Stimulated activated CD8-positive, alpha-beta memory T cell treated with anti-CD3 and anti-CD28 coated beads, Interleukin-4, amount 100 ng/mL, for 48 hours (primary cell): ENCODE measurements around the gene KIF25.
"Not testable (repeated sequence)": the region's sequence is repeated elsewhere in the genome, so short reads cannot be mapped to it uniquely, and the experiment has no call there.

ENCODE experiments used
- DNase-seq: peaks from one replicate; pipeline ENCODE4 v3.0.0-alpha.2; 2020

KIF25 gene

DNA sequence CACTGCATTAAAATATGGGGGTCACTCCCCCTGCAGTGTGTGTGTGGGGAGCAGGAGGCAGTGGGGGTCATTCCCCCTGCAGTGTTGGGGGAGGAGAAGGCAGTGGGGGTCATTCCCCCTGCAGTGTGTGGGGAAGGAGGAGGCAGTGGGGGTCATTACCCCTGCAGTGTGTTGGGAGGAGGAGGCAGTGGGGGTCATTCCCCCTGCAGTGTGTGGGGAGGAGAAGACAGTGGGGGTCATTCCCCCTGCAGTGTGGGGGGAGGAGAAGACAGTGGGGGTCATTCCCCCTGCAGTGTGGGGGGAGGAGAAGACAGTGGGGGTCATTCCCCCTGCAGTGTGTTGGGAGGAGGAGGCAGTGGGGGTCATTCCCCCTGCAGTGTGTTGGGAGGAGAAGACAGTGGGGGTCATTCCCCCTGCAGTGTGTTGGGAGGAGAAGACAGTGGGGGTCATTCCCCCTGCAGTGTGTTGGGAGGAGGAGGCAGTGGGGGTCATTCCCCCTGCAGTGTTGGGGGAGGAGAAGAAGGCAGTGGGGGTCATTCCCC, 21.3 kb upstream of the KIF25 start:
- not testable (repeated sequence) for DNase-seq

DNA sequence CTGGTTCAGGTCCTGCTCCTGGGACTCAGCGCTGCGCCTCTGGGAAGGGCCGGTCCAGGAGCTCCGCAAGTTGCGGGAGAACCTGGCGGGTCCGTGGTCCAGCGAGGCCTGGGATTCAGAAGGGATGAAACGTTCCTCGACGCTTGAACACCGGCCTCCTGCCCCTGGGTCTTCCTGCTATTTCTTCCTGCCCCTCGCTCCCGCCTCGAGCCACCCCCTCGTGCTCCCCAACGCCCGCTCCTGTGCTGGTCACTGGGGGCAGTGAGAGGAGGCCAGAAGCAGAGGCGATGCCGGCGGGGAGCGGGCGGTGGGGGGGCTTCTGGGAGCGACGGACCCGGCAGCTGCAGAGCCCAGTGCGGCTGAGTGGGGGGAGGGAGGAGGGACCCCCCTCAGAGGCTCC, 20.8 kb upstream of the KIF25 start:
- DNase-seq = no peak

DNA sequence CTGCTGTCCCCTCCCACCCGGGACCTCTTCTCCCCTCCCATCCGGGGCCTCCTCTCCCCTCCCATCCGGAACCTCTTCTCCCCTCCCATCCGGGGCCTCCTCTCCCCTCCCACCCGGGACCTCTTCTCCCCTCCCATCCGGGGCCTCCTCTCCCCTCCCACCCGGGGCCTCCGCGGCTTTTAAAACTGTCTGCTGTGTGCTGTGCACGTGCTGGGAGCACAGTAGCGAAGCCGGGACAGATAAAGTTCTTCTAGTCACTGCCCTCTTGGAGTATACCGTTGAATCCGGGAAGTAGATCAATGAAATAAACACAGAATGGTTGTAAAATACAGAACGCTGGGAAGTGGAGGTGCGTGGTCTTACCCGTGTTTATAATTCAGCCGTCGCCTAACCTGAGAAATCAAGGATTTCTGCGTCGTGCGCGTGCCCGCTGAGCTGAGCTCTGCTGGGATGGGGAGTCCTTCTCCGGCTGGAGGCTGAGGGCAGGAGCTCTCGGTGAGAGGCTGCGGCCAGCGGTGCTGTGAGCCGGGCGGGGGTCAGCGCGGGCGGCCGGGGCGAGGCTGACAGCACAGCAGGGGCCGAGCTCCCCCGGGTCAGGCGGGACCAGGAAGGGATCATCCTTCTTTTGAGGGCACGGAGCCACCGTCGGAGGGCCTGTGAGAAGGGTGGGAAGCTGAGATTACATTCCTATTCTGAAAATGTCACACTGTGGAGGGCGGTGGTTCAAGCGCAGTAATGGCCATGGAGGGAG, 19.6 kb upstream of the KIF25 start:
- no peak for DNase-seq

DNA sequence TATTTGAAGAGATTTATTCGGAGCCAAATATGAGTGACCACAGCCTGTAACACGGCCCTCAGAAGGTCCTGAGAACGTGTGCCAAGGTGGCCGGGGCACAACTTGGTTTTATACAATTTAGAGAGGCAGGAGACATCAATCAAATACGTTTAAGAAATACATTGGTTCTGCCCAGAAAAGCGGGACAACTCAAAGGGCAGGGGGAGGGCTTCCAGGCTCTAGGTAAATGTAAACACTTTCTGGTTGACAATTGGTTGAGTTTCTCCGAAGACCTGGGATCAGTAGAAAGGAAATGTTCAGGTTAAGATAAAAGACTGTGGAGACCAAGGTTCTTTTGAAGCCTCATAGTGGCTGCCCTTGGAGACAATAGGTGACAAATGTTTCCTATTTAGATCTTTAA, 18.9 kb upstream of the KIF25 start:
- no peak for DNase-seq

DNA sequence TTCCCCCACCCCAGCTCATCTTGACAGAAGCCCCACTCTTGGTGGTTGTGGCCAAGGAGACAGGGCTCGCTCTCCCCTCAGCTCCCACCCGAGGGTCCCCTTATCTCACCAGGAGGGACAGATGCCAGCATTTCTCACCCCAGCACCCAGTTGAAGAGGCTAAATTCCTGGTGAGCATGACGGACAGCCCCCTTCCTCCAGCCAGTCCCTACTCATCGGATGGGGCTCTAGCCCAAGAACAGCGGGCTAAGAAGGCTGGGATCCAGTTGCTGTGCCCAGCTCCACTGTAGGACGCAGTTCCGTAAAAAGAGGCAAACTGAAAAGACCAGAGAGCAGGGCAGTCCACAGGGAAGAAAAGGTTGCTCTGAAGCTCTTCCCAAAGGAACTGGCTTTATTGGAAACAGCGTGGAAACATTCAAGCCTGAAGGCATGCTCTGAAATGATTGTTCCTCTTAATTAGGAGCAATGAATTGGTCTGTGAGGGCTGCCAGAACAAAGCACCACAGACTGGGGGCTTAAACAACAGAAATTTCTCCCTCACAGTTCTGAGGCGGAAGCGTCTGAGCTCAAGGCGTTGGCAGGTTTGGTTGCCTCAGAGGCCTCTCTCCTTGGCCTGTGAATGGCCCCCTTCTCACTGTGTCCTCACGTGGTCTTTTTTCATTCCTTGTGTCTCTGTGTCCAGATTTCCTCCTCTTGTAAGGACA, 17.9 kb upstream of the KIF25 start:
- no peak for DNase-seq

DNA sequence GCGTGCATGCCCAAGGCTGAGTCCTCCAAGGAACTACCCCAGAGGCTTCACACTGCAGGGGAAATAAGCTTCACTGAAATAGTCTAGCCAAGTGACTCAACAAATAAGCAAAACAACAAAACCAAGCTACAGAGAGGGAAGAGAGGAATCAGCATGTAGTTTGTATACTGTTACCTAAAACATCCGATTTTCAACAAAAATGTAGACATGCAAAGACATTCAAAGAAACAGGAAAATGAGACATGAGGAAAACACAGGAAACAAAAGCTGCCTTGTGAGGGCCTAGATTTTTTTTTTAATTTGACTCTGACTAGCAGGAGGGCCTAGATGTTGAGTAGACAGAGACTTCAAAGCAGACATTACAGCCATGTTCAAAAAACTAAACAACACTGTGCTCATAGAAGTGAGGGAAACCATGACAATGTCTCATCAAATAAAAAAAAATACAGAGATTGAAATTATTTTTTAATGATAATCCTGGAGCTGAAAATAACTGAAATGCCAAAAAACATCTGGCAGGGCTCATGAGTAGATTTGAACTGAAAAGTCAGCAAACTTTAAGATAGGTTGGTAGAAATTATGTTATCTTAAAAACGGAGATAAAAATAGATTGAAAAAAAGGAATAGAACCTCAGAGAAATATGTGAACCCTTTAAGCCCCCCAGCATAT, 16.4 kb upstream of the KIF25 start:
- no peak for DNase-seq

DNA sequence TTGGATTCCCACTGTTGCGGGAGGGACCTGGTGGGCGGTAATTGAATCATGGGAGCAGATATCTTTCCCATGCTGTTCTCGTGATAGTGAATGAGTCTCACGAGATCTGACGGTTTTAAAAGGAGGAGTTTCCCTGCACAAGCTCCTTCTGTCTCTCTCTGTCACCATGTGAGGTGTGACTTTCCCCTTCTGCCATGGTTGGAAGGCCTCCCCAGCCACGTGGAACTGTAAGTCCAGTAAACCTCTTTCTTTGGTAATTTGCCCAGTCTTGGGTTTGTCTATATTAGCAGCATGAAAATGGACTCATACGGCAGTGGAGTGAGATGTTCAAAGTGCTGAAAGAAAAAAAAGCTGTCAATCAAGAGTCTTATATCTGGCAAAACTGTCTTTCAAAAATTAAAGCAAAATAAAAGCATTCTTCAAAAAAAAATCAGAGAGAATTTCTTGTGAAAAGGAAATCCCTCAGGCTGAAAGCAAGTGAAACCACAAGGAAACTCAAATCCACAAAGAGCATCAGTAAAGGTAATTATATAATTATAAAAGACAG, 15.5 kb upstream of the KIF25 start:
- DNase-seq = no peak

DNA sequence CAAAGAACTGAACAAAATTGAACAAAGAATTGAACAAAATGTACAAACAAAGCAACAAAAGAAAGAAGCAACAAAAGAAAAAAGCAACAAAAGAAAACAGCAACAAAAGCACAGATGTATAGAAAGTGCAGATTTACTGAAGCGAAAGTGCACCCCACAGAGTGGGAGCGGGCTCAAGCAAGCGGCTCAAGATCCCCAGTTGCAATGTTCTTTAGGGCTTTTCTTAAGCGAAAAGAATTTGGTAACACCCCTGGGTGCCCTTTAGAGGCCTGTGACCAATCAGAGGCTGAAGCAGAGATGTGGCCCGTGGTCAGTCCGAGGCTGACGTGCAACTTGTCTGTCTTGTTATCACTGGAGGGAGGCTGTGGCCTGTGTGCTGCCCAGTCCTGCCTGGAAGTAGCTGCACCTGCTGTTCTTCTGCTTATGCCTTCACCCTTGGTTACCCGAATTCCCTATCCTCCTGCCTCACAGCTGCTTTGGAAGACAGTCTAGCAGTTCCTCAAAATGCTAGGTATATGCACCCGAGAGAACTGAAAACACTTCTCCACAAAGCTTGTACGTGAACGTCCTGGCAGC, 13.2 kb upstream of the KIF25 start:
- DNase-seq = no peak

DNA sequence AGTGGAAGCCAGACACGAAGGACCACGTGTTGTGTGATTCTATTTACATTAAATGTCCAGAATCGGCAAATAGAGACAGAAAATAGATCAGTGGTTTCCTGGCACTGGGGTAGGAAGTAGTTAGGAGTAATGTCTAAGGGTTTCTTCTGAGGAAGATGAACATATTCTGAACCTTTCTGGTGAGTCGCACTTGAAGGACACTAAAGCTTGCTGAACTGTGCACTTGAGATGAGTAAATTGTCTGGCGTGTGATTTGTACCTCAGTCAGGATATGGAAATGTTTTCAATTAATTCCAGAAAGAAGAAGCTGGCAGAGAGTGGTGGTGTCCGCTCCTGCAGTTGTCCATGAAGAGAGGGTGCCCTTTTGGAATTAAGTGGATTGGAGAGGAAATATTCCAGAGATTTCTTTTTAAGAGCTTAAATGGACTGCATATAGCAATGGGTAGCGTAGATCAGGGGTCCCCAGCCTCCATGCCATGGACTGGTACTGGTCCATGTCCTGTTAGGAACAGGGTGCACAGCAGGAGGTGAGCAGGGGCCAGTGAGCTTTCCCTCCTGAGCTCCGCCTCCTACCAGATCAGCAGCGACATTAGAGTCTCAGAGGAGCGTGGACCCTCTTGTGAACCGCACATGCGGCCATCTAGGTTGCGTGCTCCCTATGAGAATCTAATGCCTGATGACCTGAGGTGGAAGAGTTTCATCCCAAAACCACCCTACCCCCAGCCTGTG, 12.4 kb upstream of the KIF25 start:
- DNase-seq = no peak

DNA sequence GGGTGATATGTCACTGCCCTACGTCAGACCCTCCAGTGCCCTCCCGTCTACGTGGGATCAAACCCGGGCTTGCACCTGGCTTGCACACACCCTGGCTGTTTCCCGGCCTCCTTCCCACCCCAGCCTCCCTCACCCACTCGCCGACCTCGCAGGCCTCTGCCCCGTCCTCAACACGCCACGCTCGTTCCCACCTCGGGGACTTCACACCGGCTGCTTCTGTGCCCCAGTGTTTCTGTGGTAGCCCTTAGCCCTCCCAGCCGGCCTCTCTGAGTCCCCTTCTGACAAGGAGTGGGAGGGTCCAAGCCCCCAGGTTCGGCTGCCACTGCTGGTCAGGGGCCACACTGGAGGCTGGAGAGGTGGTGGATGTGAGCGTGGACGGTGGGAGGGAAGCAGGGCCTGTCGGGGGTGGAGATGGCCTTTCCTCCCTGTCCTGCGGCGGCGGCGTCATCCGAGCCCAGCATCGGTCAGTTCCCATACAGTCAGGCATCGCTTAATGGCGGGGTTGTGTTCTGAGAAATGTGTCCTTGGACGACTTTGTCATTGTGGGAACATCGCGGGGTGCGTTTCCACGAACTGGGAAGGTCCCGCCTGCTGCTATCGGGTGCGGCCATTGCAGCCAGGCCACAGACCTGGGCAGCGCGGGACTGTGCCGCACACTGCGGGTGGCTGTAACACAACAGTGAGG, 11.4 kb upstream of the KIF25 start:
- no peak for DNase-seq

DNA sequence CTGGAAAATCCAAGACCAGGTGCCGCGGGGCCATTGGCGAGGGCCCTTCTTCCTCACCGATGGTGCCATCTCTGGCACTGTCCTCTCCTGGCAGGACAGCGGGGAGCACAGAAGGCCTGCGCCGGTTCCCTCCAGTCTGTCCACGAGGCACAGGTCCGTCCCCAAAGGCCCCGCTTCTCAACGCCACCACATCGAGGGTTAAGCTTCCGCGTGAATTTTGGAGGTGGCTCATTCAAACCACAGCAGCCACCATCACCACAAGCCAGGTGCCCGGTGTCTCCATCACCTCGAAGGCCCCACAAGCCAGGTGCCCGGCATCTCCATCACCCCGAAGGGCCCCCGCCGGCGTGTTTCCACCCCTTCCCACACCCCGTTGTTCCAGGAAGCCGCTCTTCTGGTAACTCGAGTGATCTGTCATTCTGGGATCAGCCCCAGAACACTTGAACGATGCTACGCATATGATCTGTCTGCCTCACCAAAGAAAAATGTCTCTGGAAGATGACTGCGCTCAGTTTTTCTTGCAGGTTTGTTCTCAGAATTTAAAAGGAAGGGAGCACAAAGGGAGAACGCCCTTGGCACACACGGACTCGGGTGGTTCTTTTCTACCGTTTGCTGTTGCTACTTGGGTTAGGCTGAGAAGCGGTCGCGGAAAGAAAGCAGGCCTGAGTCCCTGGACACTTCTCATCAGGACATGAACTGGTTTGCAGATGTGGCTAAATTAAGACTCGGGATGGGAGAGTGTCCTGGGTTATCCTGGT, 9.9 kb upstream of the KIF25 start:
- no peak for DNase-seq

DNA sequence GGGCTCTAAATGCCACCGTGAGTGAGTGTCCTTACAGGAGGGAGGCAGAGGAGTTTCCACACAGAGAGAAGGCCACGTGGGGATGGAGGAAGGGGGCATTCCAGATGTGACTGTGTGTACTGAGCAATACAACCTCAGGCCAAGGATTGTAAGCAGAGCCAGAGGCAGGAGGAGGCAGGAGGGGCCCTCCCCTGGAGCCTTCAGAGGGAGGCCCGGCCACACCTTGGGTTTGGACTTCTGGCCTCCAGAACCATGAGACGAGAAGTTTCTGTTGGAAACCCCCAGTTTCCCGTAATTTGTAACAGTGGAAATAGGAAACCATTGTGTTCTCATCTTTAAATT, 9.3 kb upstream of the KIF25 start:
- no peak for DNase-seq

DNA sequence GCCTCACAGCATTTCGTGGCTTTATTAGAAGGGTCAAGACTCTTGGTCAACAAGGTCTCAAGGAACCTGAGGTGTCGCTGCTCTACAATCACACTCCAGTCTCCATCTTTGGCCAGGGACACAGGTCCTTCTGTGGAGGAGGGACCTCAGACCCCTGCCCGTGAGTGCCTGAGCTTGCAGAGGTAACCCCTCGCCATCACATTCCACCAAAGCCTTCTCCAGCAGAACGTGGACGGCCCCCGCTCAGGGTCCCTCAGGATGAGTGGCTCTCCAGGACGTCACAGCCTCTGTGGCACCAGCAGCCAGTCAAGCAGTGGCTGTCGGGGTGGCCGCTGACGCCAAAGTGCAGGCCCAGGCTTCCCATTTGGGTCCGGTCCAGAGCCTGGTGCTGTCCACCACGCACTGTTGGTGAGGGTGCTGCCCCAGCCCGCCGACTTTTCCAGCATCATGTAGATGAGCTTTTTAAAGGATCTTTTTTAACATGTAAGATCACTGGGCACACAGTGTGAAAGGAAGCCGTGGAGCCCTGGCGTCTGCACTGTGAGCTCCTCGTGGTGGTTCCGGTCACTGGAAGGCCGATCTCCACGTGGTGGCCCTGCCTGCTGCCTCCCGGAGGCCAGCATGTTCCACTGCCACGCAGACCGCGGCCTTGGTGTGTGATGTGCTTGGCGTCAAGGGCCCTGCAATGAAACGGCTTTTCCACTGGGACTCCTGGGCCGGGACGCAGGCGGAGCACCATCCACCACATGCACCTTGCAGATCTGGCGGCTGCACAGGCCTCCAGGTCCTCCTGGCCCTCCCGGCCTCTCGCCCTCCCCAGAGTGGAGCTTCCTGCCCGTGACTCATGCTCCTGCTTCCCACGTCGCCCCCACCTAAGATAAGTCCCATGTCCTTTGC, 8.3 kb upstream of the KIF25 start:
- DNase-seq = no peak

DNA sequence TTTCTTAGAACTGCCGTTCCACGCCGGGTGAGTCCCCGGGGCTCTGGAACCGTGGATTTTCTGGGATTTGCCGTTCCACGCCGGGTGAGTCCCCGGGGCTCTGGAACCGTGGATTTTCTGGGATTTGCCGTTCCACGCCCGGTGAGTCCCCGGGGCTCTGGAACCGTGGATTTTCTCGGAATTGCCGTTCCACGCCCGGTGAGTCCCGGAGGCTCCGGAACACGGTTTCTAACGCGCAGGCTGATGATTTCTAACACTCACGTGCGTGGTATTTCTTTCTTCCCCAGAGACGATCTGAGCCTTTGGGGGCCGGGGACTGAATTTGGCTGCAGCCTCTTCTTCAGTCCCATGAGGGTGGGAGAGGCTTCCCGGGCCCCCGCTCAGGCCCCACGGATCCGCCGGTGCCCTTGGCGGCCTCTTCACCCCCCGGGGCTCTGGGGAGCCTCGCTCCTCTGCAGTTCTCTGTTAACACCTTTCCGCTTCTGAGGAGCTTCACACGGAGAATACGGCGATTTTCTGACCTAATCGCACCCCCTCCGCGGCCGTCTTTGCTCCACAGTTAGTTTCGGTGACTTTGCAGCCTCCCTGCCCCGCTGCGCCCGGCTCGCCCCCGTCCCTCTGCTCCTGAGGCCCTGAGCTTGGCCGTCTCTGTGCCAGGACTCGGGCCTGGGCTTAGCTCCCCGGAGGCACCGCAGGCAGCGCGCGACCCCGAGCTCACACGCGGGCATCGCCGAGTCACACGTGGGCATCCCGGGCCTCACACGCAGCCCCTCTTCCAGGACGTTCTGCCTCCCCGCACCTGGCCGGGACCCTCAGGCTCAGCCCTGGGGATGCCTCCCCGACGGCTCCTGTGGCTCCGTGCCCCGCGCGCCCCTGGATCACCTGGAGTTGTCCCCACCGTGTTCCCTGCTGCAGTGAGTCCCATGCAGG, 7.2 kb upstream of the KIF25 start:
- no peak for DNase-seq

DNA sequence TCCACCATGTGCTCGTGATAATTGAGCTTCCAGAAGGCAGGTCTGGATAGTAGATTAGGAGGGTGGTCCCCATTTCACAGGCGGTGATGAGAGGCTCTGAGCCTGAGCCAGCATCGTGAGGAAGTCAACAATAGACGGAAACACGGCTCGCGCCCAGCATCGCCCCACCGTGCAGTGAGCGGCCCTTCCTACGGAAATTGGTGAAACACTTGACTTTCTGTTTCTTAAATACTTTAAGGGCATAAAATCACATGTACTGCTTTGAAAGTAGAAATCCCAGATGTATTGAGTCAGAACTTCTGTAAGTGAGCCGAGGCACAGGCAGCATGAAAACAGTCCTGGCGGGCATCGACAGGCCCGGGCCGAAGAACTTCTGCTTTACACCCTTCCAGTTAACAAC, 4.3 kb upstream of the KIF25 start:
- no peak for DNase-seq

DNA sequence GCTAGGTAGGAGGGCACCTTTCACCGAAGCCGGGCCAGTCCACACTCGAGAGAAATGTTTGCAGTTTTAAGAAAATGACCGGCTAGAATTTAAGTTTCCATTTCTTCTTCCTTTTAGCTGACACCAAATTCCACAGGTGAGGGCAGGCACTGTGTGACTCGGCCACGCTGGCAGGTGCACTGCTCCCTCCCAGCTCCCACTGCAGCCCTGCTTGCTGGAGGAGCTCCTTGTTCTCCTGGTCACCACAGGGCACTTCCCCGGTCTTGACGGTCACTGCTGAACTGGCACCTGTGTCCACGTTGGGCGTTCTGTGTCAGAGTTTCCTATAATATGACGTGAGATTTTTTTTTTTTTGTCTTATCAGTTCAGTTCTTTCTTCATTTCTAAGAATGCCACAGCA, 3.6 kb upstream of the KIF25 start:
- DNase-seq = no peak

DNA sequence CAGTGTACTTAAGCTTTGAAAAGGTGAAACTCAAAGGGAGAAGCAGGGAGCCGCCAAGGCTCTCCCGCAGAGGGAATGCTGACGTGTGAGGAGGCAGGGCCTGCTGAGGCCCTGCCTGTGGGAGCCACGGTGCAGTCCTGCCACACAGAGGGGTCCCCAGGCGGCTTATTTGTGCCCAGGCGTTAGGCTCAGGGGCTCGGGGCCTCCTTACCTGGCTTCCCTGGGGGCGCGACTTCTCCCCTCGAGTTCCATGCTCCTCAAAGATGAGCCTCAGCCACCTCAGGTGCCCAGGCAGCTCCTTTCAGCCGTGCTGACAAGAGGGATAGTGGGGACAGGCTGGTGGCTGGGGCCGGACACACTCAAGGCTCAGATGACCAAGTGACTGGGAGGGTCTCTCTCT, 2.2 kb upstream of the KIF25 start:
- DNase-seq = no peak

DNA sequence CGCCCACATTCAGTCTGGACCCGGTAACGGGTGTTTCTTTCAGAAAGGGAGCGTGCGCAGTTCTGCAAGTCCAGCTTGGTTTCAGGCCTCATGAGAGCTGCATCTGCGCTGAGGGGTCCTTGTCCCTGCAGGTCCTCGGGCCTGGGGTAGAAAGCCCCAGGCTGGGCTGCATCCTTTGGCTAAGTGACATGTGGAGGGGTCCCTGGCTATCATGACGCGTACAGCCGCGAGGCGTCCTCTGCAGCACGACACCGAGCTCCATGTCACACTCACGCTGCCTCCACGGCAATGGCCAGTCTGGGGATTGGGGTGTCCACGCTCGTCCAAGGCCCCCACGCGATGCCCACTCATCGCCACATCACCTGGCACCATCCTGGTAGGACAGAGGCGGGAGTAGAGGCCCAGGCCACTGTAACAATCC, 1.7 kb upstream of the KIF25 start:
- DNase-seq = no peak
